GM21529 (cell line): ENCODE data around the gene TMEM45A.
"Not testable (repeated sequence)": the region's sequence is repeated elsewhere in the genome, so short reads cannot be mapped to it uniquely, and the experiment has no call there.

Experiments
- ATAC-seq: cut with Tn5 transposase; IDR thresholded peaks from one replicate; pipeline ENCODE4 v1.9.1; 2021; ENCODE audit not compliant: unreplicated experiment

The TMEM45A gene

GRCh38 chr3:100492059-100493006 lies at the start of gene TMEM45A:
Gene TMEM45A (plus strand): TSS chr3:100492619. CDS start chr3:100555212, 62,593 bp downstream.
- peak; percentile 97 for ATAC-seq

- ATAC-seq: no peak
Measured at GRCh38 chr3:100443690-100444089, 48.7 kb upstream of the TMEM45A start.

GRCh38 chr3:100447067-100447466 lies 45.4 kb upstream of the TMEM45A start:
- ATAC-seq: not testable (repeated sequence)

- no peak for ATAC-seq
Measured at GRCh38 chr3:100448079-100448478, 44.3 kb upstream of the TMEM45A start.

DNA sequence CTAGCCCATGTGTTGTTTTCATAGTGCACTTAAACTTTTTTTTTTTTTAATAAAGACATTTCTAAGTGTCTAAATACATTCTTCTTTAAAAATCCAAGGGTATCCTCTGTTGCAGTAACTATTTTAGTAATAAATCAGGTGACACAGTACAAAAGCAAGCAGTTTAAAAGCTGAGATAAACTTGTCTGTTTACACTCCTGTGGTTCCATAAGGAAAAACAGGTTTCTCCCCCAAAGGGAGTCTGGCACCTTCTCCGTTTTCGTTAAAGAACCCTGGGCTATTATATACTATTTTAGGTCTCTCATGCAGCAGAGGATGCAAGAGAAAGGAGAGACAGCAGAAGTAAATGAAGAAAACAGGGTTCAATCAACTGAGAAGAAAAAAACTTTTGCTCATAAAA lies 43.2 kb upstream of the TMEM45A start:
- ATAC-seq: no peak

DNA sequence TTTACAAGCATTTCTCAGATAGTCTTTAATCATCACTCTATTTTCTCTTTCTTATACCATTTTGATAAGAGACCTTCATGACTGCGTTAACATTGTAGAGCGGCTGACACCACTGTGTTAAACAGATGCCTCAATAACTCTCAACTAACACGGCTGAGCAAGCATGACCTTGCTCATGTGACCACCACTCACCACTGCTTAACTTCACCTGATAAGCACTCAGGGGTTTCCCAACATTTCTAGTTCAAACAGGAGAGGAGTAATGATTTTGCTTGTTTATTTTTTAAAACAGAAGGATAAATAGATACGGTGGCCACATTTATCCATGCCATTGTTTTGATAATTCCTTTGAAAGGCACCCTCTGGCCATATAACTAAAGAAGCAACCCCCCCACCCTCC lies 37.7 kb upstream of the TMEM45A start:
- ATAC-seq: no peak

DNA sequence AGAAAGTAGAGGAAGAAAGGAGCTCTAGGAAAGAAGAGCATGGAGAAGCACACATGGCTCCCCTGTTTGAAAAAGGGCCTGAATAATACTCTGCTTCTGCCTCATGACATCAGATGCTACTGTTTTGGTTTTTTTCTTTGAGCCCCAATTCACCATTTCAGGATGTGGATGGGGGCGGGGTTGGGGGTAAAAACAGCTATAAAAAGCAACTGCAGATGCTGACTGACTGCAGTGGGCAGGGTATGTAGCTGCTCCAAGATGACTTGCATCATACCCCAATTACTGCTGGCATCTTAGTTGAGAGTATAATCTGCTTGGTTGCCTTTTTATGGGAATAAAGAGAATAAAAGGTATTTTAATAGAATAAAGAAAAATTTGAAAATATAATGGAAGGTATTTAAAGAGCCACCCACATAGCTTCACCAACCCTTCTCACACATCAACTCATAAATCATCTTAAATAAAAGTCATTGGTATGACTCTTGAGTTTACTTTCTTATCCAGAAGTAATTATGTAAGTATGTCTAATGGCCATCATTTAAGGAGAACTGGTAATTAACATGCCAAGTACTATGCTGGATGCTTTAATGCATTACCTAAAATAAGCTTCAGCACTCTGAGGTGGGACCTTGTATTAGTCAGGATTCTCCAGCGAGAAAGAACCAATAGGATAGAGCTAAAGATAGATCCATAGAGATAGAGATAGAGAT lies 36.4 kb upstream of the TMEM45A start:
- no peak for ATAC-seq

DNA sequence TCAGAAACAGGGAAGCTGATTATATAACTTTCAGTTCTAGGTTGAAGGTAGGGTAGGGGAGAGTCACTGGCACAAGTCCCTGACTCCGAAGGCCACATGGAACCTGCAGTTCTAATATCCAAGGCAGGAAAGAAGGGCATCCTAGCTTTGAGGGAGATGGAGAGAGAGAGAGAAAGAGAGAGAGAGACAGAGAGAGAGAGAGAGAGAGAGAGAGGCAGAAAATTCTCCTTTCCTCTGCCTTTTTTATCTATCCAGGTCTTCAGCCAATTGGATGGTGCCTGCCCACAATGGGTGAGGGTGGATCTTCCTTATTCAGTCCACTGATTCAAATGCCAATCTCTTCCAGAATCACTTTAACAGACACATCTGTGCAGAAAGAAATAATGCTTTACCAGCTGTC lies 35.7 kb upstream of the TMEM45A start:
- ATAC-seq: no peak

DNA sequence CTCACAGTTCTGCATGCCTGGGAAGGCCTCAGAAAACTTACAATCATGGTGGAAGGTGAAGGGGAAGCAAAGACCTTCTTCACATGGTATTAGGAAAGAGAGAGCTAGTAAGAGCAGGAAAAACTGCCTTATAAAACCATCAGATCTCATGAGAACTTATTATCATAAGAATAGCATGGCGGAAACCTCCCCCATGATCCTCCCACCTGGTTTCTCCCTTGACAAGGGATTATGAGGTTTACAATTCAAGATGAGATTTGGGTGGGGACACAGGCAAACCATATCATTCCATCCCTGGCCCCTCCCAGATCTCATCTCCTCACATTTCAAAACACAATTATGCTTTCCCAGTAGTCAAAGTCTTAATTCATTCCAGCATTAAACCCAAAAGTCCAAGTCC lies 34.6 kb upstream of the TMEM45A start:
- no peak for ATAC-seq

GRCh38 chr3:100458814-100459213 lies 33.6 kb upstream of the TMEM45A start:
- no peak for ATAC-seq

DNA sequence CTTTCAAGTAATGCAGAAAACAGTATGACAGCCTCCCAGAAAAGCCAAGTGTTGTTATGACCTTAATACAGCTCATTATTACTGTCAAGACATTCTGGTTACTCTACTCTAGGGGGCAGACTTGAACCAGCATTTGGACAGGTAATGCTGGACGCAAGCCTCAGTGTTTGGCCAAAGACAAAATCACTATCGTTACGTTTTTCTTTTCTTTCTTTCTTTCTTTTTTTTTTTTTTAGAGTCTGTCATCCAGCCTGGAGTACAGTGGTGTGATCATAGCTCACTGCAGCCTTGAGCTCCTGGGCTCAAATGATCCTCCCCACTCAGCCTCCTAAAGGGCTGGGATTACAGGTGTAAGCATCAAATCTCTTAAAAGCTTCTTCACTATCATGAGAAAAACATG lies 29.4 kb upstream of the TMEM45A start:
- ATAC-seq: peak; percentile 83

GRCh38 chr3:100463646-100464155 lies 28.7 kb upstream of the TMEM45A start:
- ATAC-seq: no peak

GRCh38 chr3:100465892-100466777 lies 26.3 kb upstream of the TMEM45A start:
- peak; percentile 57 for ATAC-seq

- ATAC-seq: no peak
Measured at GRCh38 chr3:100467133-100467532, 25.3 kb upstream of the TMEM45A start.

GRCh38 chr3:100468676-100469075 lies 23.7 kb upstream of the TMEM45A start:
- ATAC-seq: no peak

- no peak for ATAC-seq
Measured at GRCh38 chr3:100470951-100471350, 21.5 kb upstream of the TMEM45A start.

DNA sequence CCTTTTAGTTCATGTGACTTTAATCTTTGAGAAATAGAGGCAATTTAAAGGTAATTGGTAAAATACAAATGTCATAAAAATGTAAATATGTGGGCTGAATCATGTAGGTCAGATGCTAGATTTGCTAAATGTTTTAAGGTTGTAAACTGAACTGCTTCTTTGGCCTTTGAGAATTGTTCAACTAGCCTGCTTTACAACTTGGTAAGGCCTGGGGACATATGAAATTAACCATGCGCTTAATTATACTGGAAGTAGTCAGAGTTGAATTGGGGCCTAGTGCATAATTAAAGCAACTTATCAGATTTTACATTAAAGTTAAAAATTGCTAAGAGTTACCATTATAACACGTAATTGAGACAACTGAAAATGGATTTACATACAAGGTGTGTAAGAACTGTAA lies 21.0 kb upstream of the TMEM45A start:
- ATAC-seq: no peak

GRCh38 chr3:100477851-100478360 lies 14.5 kb upstream of the TMEM45A start:
- ATAC-seq: not testable (repeated sequence)

GRCh38 chr3:100478521-100478920 lies 13.9 kb upstream of the TMEM45A start:
- ATAC-seq: not testable (repeated sequence)

- ATAC-seq: no peak
Measured at GRCh38 chr3:100480081-100480480, 12.3 kb upstream of the TMEM45A start.

DNA sequence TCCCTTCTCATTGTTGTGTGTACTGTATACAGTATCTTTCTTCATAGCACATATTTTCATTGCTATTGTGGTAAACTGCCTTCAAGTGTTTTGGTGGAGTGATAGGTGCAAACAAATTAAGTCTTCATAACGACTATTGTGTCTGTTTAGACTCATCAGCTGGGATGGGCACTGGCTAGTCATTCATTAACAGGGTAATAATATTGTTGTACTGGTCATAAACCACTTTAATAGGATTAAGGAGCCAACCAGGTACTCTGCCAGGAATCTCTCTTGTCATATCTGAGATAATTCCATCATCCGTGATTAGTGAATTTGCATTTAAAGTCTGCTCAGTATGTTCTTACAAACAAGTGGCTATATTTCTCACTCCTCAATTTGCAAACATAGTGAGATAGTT lies 10.2 kb upstream of the TMEM45A start:
- ATAC-seq: no peak
